GM10248 (cell line): ENCODE data around the gene IL1RAP.
"Not testable (repeated sequence)": the region's sequence is repeated elsewhere in the genome, so short reads cannot be mapped to it uniquely, and the experiment has no call there.

ENCODE experiments used
- CTCF ChIA-PET: fragments of 300-600 bp; sonication (Branson Sonifier 250); formaldehyde crosslinking; extraction: SDS; loops from one replicate; lab custom pipeline; 2021; ENCODE audit warnings: antibody characterized with exemption; lab: Yijun Ruan, JAX
- POLR2A ChIA-PET: fragments of 350-650 bp; sonication (Branson Sonifier 250); formaldehyde crosslinking; extraction: SDS; loops from one replicate; lab custom pipeline; 2020; ENCODE audit warnings: antibody characterized with exemption; lab: Yijun Ruan, JAX
- DNase-seq: peaks from one replicate; pipeline ENCODE4 v3.0.0; 2012; ENCODE audit errors: extremely low spot score
- CTCF ChIP-seq: IDR thresholded peaks from 2 replicates; pipeline ENCODE4 v1.5.1; 2012; ENCODE audit warnings: mild to moderate bottlenecking, low read depth; ENCODE audit errors: extremely low read depth, missing control alignments, control extremely low read depth

Gene IL1RAP

DNA sequence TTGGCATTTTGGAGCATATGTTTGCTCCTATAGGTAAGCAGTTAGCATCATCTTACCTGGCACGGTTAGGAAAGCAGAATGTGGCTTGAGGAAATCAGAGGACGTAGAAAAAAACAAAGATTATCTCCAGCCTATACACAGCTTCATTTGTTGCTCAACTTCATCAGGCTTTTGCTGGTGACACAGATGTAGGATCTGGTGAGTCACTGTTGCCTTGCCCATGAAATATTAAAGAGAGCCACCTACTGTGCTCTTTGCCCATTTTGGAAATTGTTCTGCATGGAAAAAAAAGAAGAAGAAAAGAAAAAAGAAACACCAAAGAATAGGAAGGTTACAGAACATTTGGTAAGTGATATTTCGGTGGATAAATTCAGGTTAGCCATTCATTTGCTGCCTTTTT is 3.8 kb downstream of the IL1RAP start:
- CTCF ChIA-PET = no interaction called here
- no peak for TF ChIP-seq CTCF
- POLR2A ChIA-PET = no interaction called here
- no peak for DNase-seq

DNA sequence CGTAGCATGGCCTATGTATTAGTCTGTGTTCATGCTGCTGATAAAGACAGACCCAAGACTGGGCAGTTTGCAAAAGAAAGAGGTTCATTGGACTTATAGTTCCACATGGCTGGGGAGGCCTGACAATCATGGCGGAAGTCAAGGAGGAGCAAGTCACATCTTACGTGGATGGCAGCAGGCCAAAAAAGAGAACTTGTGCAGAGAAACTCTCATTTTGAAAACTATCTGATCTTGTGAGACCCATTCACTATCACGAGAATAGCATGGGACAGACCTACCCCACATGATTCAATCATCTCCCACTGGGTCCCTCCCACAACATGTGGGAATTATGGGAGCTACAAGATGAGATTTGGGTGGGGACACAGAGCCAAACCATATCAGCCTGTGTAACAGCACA is 4.6 kb downstream of the IL1RAP start:
- CTCF ChIA-PET = interaction anchor here (1.0 kb wide), 1 partner anchor 28 kb away, joined by 3 read pairs; no protein-coding TSS in a partner anchor
- POLR2A ChIA-PET, DNase-seq: not testable (repeated sequence)

DNA sequence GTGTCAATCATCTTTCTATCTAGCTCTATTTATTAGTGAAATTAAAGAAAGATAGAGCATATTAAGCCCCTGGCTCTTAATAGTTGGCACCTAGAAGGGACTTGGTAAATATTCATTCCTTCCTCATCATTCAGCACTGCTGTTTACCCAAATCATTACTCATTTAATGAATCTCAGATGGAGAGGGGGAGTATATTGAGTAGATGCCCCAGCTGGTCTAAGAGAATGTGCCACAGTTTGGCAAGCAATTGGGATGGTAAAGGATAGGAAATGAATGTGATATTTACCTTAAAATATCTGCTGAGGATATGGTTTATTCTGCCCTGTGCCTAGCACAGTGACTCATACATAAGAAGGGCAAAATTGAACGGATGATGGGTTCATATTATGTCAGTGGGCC is 6.0 kb downstream of the IL1RAP start:
- TF ChIP-seq CTCF = no peak
- CTCF ChIA-PET = interaction anchor here (0.9 kb wide), 1 partner anchor 30 kb away, joined by 4 read pairs; no protein-coding TSS in a partner anchor
- no peak for DNase-seq
- POLR2A ChIA-PET = no interaction called here

- POLR2A ChIA-PET = no interaction called here
- CTCF ChIA-PET = interaction anchor here (0.6 kb wide), 1 partner anchor 13 kb away, joined by 3 read pairs; no protein-coding TSS in a partner anchor
- no peak for TF ChIP-seq CTCF
- DNase-seq = no peak
These were observed 8.1 kb downstream of the IL1RAP start for GRCh38 chr3:190521998-190522397.

- no peak for DNase-seq
- ChIA-PET CTCF (interaction anchor here (0.9 kb wide), 1 partner anchor 8 kb away, joined by 3 read pairs; no protein-coding TSS in a partner anchor), POLR2A (no interaction called here)
- TF ChIP-seq CTCF = no peak
These were observed 8.8 kb downstream of the IL1RAP start for GRCh38 chr3:190522621-190523222.

- DNase-seq = no peak
- ChIA-PET CTCF (interaction anchor here (0.7 to 2.1 kb wide), 4 partner anchors 11 to 563 kb away, joined by 3 to 14 read pairs (median 4); partner anchors contain the start of gene IL1RAP), POLR2A (no interaction called here)
- no peak for TF ChIP-seq CTCF
These were observed 11.1 kb downstream of the IL1RAP start for GRCh38 chr3:190524942-190525341.

DNA sequence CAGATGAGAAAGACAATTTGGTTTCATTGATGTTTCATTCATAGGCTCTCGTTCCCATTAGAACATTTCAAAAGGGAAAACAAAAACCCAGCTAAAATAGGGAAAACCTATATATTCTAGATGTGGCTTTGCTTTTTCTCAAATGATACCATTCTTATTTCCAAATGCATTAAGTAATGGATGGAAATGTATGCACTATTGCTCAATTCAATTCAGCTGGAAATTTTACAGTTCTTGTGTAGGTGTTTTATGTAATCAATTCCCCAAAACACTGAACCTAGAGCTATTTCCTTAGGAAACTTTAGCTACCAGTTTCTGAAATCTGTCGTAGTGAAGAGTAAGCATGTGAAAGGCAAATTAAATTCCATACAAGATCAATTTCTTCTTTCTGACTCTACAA is 11.7 kb downstream of the IL1RAP start:
- DNase-seq = no peak
- no peak for TF ChIP-seq CTCF
- CTCF ChIA-PET = interaction anchor here (0.7 to 2.1 kb wide), 5 partner anchors 10 to 564 kb away, joined by 3 to 14 read pairs (median 4); partner anchors contain the start of gene IL1RAP
- POLR2A ChIA-PET = no interaction called here
